NCI-H345 (cell line): ENCODE results near the gene HSD17B12.

ENCODE experiments used
- DNase-seq: peaks from one replicate; lab custom pipeline; 2025; lab: John Stamatoyannopoulos, UW

Gene HSD17B12

DNA sequence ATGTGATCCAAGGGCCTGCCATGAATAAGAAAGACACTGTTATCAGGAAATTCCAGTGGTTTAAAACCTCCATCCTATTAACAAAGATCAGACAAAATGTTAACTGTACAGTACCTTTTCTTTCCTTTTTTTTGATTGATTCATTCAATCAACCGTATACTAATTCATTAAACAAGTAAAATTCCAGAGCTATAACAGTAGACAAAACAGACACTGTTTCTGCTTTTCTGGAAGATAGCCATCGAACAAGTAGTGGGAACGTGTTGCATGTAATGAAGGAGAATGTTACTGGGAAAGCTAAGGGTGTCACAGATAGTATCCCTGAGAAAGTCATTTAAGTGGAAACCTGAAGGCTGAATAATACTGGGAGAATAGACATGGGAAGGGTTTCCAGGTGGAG is 126.4 kb downstream of the HSD17B12 start:
- no peak for DNase-seq

DNA sequence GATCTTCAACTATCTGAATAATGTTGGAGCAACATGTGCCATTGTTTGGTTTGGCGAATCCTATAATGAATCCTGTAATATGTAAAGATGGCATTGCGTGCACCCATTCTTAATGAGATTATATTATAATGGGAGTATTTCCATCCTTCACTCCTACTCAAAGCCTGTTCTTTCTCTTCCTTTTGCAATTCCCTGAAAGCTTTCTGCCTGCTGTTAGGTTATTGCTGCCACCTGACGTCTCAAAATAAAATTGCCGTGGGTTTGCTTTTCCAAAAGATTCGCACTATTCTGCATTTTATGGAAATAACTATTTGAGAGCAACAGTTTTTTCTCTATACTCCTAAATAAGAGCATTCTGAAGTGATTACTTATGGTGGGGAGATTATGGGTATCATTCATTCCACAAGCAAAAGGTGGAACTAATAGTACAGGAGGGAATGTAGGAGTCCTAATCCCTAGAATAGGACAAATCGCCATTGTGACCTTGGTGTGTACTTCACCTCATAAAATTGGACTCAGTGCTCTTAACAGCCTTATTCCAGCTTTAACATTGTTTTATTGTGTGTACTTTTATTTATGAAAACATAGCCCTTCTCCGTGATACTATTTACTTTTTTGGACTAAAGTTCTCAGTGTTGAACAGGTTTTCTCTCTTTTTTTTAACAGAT is 130.5 kb downstream of the HSD17B12 start:
- no peak for DNase-seq

DNA sequence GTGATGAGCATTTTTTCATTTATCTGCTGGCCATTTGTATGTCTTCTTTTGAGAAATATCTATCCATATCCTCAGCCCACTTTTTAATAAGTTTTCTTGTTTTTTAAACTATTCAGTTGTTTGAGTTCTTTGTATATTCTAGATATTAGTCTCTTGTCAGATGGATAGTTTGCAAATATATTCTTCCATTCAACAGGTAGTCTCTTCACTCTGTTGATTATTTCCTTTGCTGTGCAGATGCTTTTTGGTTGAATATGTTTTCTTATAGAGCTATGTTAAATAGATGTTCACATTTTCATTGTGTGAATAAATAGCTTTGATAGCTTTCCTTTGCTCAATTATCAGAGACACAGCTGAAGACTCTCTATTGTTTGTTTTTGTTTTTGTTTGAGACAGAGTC is 131.9 kb downstream of the HSD17B12 start:
- no peak for DNase-seq

DNA sequence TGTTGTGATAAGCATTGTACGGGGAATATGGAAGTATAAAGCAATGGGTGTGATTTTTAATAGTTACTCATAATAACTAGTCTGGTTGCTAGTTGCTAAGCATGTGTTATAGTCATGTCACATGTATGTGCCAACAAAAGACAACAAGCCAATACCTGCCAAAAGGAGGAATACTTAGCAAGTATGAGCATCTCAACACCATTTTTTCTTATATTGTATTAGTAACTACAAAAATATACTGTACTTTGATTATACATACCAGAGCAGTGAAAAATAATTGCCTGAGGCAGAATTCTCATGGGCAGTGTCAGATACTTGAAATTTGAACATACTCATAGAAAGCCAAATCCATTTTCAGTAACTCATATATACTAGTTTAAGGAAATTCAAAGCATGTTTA is 137.7 kb downstream of the HSD17B12 start:
- DNase-seq: no peak

DNA sequence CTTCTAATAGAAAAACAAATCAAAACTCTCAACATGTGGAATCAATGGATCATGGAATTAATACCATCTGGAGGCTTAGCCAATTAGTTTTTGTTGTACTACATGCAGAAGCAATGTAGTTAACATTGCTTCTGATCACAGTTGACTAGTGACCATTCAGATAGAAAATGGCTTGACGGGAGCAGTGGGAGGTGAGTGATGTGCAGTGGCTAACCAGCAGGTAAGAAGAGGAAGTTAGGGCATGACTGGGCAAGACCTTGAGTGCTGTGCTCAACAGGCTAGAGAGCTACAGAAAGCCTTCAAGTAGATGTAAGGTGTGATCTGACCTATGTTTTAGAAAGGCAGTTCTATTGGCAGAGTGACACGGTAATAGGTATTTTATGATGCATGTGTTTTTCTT is 139.4 kb downstream of the HSD17B12 start:
- no peak for DNase-seq

DNA sequence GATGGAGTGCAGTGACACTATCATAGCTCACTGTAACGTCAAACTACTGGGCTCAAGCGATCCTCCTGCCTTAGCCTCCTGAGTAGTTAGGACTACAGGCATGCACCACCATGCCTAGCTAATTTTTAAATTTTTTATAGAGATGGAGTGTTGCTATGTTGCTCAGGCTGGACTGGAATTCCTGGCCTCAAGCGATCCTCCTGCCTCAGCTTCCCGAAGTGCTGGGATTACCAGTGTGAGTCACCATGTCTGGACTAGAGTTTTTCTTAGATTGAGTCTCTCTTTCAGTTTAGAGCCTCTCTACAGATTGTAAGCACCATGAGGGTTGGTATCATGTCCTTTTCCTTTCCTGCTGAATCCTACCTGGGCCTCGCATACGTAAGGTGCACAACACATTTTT is 142.8 kb downstream of the HSD17B12 start:
- DNase-seq: no peak

DNA sequence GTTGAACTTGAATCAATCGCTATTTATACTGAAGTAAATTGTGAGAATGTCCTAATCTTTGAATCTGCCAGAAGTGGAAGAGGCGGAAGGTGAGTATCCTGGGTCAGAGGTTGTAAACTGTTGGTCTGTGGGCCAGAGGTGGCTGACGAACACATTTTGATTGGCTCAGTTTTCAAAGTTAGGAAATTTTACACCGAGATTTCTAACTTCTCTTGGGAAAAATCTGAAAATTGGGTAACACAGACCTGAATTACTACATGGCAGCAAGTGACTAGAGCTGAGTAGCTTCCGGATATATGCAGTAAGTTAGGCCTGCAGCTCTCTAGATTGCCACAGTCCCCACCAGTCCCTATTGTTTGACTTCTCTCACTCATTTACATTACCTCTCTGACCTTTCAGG is 143.3 kb downstream of the HSD17B12 start:
- no peak for DNase-seq

DNA sequence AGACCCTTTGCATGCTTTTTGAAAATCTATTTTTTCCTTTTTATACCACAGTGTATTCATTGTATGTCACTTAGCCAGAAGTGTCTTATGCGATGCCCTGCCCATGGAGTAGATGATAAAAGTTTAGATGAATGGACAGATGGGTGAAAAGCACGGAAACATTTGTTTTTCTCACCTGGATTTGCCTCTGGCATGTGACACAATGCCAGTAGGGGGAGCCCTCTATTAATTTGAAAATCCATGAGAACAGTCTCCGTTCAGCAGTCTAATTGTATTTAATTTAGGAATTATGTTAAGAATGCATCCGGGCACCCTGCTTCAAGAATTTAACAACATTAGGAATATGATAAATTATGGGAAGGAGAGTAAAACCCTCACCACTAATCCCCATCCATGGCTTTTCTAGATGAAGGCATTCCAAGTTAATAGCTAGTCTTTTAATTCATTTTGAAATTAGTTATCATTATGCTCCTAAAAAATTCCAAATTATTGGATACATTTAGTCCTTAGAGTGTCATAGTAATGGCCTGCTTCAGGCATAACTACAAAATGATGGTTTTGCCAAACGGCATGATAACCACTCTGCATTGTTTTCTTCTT is 144.8 kb downstream of the HSD17B12 start:
- DNase-seq: no peak

DNA sequence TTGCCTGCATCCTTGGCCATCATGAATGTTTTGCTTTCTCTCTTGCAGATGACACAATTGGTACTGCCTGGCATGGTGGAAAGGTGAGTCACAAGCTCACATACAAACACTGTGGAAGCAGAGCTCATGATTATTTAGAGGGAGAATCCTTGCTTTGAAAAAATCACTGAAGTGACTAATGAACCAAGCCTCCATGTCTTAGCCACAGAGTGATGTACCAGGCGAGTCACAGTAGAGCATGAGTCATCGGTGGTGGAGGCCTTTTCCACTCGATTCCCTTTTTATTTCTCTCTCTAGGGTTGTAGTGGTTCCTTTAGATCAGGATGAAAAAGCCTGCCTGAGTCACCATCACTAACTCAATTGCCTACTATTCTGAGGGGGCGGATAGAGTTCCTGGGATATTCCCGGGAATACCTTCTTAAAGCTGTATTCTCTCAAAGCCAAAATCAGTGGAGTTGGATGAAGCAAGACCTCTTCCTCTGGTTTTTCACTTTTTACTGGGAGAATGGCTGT is 150.4 kb downstream of the HSD17B12 start:
- DNase-seq: peak; percentile 5

DNA sequence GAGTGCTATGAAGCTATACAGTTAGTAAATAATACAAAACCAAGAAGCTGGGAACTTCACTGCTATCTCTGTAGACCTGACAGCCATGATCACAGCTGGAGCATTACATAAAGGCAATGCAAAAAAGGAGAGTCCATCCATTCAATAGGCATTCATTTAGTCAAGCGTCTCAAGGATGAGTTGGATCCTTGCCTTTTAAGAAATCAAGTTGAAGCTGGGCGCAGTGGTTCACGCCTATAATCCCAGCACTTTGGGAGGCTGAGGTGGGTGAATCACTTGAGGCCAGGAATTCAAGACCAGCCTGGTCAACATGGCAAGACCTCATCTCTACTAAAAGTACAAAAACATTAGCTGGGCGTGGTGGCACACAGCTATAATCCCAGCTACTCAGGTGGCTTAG is 152.0 kb downstream of the HSD17B12 start:
- DNase-seq: no peak

DNA sequence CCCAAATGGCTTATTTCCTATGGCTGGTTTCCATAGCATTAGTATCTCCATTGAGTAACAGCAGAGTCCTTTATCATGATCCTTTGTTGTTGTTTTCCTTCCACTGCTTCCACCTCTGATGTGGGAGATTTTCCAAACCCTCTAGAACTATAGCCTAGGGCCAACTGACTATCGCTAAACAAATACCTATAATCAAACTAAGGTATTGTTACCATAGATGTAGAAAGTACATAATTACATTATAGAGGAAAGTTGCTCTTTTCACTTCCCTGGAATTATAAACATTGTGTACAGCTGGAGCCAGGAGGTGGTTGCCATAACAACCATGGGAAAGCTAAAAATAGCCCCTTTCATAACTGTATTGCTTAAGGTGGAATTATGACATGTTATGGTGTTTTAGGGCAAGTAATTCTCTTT is 153.1 kb downstream of the HSD17B12 start:
- DNase-seq: peak; percentile 22

DNA sequence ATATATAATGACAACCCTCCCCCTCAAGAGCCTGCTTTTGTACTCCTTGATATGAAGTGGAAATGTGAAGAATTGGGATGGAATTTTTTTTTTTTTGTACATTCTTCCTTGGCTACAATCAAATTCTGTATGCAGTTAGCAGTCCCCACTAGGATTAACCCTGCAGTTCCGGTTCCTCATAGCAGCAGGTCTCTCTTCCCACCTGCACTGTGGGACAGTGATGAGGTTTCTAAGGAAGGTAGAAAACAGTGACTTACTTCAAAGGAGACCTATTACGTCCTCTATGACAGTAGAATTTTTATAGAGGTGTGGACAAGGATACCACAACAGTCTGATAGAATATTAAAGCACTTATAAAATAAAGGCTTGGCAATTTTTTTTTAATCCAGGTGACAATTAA is 153.7 kb downstream of the HSD17B12 start:
- no peak for DNase-seq

DNA sequence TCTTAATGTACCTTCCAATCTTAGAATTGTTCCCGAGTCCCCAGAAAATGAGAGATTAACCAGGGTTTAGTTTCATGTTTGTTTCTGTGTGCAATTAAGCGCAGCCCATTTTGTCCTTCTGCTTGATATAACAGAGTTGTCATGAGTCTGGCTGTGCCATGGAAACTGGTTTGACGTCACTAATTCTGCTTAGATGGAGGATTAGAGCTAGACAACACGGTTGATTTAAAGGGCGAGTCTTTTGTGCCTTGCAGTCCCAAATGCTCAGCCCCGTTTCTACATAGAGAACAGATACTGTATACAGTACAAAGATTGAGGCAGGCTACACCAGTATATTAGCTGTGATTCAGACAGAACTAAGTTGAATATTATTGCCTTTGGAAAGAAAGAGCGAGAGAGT is 154.6 kb downstream of the HSD17B12 start:
- DNase-seq: no peak

DNA sequence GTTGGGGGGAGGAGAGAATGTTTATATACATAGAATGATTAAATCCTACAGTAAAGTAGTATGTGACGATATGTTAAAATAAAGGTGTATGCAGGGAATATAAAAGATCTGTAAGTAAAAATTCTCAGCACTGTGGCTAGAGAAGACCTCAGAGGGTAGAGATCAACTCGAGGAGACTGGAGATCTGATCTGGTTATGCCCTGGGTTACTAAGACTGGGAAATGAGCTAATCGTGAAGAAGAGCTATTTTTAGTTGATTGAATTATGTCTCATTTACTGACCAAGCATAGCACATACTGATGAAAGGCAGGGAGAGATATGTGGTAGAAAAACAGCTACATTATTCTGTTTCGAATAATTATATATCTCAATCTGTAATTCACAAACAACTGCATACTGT is 157.3 kb downstream of the HSD17B12 start:
- DNase-seq: no peak

DNA sequence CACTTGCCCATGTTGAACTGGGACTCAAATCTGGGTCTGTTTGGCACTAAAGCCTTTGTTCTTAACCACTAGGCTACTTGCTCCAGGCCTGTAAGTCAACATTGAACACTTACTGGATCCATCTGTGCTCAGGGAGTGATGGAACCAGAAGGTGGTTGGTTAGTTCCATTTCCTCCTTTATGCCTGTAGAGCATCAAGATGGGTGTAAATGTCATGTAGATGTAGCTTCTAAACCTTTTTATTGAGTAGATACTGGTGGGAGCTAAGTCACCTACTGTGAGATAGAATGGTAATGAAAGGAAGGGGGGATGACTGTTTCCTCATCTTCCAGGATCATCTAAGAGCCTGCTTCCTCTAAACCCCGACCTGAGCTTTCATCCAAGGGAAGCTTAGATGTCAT is 161.5 kb downstream of the HSD17B12 start:
- no peak for DNase-seq

DNA sequence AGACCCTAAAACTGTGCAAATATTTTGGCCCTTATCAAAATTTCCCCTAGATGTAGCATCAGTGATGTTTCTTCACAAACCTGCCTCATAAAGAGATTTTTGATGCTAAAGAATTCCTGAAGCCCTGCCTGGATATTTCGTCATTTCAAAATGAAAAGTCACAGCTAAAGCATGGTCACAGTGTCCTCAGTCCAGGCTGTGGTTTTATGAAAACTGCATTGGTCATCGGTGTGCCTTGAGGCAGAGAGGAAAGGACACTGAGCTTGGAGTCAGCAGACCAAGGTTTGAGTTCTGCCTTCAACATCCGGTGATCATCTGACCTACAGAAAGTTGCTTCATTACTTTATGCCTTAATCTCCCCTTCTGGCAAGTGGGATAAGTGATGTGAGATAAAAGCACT is 165.3 kb downstream of the HSD17B12 start:
- DNase-seq: no peak

DNA sequence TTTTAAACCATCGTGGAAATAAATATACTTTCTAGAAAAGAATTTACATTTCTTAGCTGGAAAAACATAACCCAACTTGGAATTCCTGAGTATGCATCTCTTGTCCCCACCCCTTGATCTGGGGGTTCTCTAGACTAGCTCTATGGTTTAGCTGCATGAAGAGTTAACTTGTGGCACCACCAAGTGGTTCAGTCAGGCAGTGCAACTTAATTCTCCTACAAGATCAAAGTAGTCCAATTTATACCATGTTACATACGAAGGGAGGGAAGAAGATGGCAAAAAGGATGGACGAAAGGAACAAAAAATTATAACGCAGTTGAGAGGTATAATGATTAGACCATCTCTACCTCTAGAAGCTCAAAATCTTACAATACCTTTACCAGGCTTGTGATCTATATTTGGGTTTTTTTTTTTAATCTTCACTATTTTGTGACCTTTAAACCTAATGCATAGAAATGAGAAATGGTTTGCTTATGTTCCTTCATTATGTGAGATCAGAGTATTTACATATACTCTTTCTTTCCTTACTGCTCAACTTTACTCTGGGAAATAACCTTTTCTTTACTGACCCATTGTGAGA is 171.6 kb downstream of the HSD17B12 start:
- DNase-seq: peak; percentile 45

DNA sequence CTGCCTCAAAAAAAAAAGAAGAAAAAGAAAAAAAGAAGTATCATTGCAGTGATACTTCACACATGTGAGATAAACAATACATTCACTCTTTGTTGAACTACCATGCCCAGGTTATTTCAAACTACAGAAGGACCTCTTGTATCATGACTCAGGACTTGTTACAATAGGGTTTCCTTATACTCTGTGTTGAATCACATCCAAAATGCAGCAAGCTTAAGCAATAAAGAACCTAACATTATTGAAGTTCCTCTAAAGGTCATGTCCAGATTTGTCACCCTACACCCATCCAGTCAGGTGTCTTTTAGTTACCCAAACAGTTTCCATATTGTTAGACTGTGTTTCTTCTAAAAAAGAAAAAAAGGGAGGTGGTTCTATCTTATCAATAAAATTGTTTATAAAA is 173.2 kb downstream of the HSD17B12 start:
- DNase-seq: no peak

DNA sequence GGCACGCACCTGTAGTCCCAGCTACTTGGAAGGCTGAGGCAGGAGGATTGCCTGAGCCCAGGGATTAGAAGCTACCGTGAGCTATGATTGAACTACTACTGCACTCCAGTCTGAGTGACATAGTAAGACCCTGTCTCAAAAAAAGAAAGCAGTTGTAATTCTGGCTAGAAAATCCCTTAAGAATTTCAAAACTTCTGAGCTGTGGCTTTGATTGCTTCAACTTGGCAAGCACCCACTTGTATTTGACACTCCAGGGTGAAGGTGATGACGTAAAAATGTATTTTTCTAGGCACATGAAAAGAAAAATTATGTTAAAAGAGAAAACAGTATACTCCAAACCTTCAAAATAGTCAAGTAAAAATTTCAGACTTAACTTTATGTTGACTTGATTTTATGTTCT is 176.5 kb downstream of the HSD17B12 start:
- DNase-seq: no peak

DNA sequence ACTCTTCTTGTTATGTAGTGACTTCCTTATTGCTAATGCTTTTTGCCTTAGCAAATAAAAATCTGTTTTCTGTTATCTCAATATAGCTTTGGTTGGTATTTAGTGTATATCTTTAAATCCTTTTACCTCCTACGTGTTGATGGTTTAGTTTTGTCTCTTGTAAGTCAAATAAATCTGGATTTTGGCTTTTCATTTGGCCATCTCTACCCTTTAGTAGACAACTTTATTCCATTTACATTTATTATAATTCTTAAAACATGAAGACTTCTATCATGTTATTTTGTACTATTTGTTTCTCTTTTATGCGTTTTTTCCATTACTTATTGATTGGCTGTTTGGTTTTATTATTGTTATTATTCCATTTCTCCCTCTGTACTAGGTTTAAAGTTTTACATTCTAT is 180.6 kb downstream of the HSD17B12 start:
- no peak for DNase-seq

DNA sequence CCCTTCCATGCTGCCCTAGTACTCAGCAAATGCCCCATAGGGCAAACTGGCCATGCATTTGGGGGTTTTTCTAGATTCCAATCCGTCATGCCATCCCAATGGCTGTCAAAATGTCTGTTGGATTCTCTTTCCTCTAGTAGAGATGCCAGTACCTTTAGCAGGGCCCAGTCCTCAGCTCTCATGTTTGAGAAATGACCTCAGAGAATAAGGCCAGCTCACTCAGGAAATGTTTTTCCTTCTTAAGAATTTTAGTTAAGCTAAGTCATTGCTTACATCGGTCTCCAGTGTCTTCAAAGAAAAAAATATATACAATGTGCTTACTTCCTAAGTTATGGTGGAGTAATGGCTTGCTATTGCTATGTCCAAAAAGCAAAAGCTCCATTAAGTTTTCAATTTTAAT is 186.0 kb downstream of the HSD17B12 start:
- DNase-seq: no peak

DNA sequence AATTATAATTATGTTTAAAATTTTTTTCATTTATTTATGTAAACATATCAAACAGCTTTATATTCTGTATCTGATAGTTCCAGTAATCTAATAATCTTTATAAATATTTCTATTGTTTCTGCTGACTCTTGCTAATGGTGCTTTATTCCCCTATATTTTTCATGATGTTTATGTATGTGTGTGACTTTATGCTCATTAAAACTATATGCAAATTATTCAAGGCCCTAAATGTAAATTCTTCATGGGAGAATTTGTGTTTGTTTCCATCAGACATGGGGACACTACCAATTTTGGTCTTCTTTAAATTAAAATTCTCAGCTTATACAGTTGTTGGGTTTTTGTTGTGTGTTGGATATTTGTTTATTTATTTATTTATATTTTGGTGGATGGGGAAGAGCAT is 186.4 kb downstream of the HSD17B12 start:
- no peak for DNase-seq

DNA sequence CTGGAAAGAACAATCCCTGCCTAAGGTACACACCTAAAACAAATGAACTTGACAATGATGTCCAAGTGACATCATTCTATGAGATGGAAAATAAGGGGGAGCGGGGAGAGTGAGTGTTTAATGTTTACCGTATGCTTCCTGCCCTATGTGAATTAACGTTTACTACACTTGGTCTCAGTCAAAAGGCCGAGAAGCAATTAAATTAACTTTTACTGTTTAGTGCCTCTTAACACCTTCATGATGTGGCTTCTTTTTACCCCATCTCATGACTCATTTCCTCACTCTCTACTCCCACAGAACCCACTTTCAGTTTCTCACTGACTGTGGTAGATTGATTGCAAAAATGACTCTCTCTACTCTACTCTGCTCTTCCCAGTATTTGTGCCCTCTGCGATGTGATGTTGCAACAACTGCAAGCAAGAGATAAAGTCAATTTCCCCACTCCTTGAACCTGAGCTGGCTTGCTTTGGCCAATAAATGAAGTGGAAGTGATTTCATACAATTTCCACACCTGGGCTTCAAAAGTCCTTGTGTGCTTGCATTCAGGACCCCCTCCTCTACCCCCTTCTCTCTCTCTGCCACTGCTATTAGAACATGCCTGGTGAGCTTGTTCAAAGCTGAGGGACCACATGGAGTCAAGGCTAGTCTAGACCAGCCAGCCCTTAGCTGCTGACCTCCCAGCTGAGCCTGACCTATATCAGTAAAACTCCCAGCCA is 188.5 kb downstream of the HSD17B12 start:
- DNase-seq: no peak
